HCT116 (cell line): ENCODE results near the gene CDC37L1. TPM values are rescaled to one million over a fixed set of nuclear protein-coding genes. Genes with fewer than 3 reads are reported as not detected.

Source experiments
- ATAC-seq: fragments of 200-7000 bp; cut with Tn5 transposase; 2 replicates; pipeline ENCODE4 v1.9.1; 2020; ENCODE audit warnings: mild to moderate bottlenecking, moderate library complexity
- BruUV-seq: library from RNA; stranded (reverse); fragments of 400-500 nt; replicated peaks from 2 replicates; lab custom pipeline; 2021; lab: Mats Ljungman, UMichigan
- CTCF ChIA-PET: fragments of 300-600 bp; sonication (Branson Sonifier 250); formaldehyde crosslinking; loops from one replicate; lab custom pipeline; 2021; ENCODE audit warnings: antibody characterized with exemption; lab: Charles Lee
- POLR2A ChIA-PET: fragments of 300-600, 350-600 bp; sonication (Branson Sonifier 250); formaldehyde crosslinking; loops from one replicate; lab custom pipeline; 2021; ENCODE audit warnings: antibody characterized with exemption; lab: Charles Lee
- RAD21 ChIA-PET, 2 experiments: fragments of 300-600 bp; sonication (Branson Sonifier 250); formaldehyde crosslinking; loops; one replicate each; lab custom pipeline; 2023; ENCODE audit warnings: low total read pairs in 2 of 2; ENCODE audit not compliant: uncharacterized antibody in 2 of 2, unreplicated experiment in 2 of 2, low non-redundant PET in 1 of 2; lab: Charles Lee
- DNase-seq: peaks from one replicate; pipeline ENCODE4 v3.0.0-alpha.2; 2010; ENCODE audit warnings: low read depth, low spot score
- H2AFZ ChIP-seq: fragments of 200-600 bp; shearing (Covaris generic), sonication (generic); 2 replicates; pipeline ENCODE4 v1.6.1; 2017; ENCODE audit warnings: low read depth, mixed run types, mixed read lengths, antibody characterized with exemption, low read length; ENCODE audit not compliant: poor library complexity, severe bottlenecking
- H3K27ac ChIP-seq: 2 replicates; pipeline ENCODE4 v1.5.1; 2012; ENCODE audit warnings: low read depth, low read length
- H3K27me3 ChIP-seq: fragments of 200-600 bp; sonication (generic); 2 replicates; pipeline ENCODE4 v1.6.1; 2016; ENCODE audit warnings: mixed run types, low read length, mixed read lengths; ENCODE audit not compliant: insufficient read depth
- H3K36me3 ChIP-seq, 2 experiments: fragments of 200-500 bp in 1 of 2; fragments of 200-600 bp in 1 of 2; sonication (Bioruptor generic) in 1 of 2; sonication (generic) in 1 of 2; 2 replicates each; pipeline versions ENCODE4 v1.5.1 to v1.6.1; 2014 to 2016; ENCODE audit warnings: low read length in 2 of 2, inconsistent platforms in 1 of 2, mixed read lengths in 1 of 2, mixed run types in 1 of 2; ENCODE audit not compliant: insufficient read depth in 2 of 2, control insufficient read depth in 1 of 2
- H3K4me1 ChIP-seq, 2 experiments: fragments of 200-600 bp in 1 of 2; sonication (generic) in 1 of 2; 2 replicates each; pipeline versions ENCODE4 v1.5.1 to v1.6.1; 2012 to 2017; ENCODE audit warnings: low read length in 2 of 2, inconsistent platforms in 1 of 2, mild to moderate bottlenecking in 1 of 2, mixed read lengths in 1 of 2, mixed run types in 1 of 2, moderate library complexity in 1 of 2; ENCODE audit not compliant: insufficient read depth in 2 of 2, control insufficient read depth in 1 of 2
- H3K4me2 ChIP-seq: fragments of 200-600 bp; sonication (generic); 2 replicates; pipeline ENCODE4 v1.6.1; 2017; ENCODE audit warnings: mixed run types, low read length, mixed read lengths
- H3K4me3 ChIP-seq, 2 experiments: fragments of 200-600 bp in 1 of 2; sonication (generic) in 1 of 2; replicated peaks in 1 of 2; 2 replicates each; pipeline ENCODE4 v1.5.1; 2011 to 2016; ENCODE audit warnings: low read length in 2 of 2, control low read depth in 1 of 2, low read depth in 1 of 2, mild to moderate bottlenecking in 1 of 2, mixed read lengths in 1 of 2, mixed run types in 1 of 2
- H3K79me2 ChIP-seq: fragments of 200-600 bp; sonication (generic); 2 replicates; pipeline ENCODE4 v1.6.1; 2017; ENCODE audit warnings: mild to moderate bottlenecking, mixed run types, low read length, moderate library complexity, mixed read lengths; ENCODE audit not compliant: insufficient read depth
- H3K9ac ChIP-seq: fragments of 200-600 bp; sonication (generic); 2 replicates; pipeline ENCODE4 v1.6.1; 2016; ENCODE audit warnings: low read length, mixed read lengths
- H3K9me2 ChIP-seq: fragments of 200-600 bp; sonication (generic), shearing (Covaris generic); 2 replicates; pipeline ENCODE4 v1.6.1; 2017; ENCODE audit warnings: mixed run types, mild to moderate bottlenecking, moderate library complexity; ENCODE audit not compliant: insufficient read depth
- H3K9me3 ChIP-seq, 2 experiments: fragments of 200-500 bp in 1 of 2; fragments of 200-600 bp in 1 of 2; sonication (Bioruptor generic) in 1 of 2; sonication (generic) in 1 of 2; 2 replicates each; pipeline ENCODE4 v1.6.1; 2014 to 2017; ENCODE audit warnings: low read length in 2 of 2, mixed read lengths in 2 of 2, inconsistent platforms in 1 of 2, low read depth in 1 of 2, mild to moderate bottlenecking in 1 of 2, mixed run types in 1 of 2, moderate library complexity in 1 of 2; ENCODE audit not compliant: control insufficient read depth in 1 of 2, insufficient read depth in 1 of 2
- H4K20me1 ChIP-seq: fragments of 200-600 bp; sonication (generic), shearing (Covaris generic); 2 replicates; pipeline ENCODE4 v1.6.1; 2017; ENCODE audit warnings: mixed run types, mild to moderate bottlenecking, moderate library complexity; ENCODE audit not compliant: insufficient read depth
- CBX3 ChIP-seq: IDR thresholded peaks from 2 replicates; pipeline ENCODE4 v1.6.1; 2012; ENCODE audit warnings: low read depth
- CTCF ChIP-seq, 3 experiments: fragments of 200-600 bp in 1 of 3; sonication (generic) in 1 of 3; IDR thresholded peaks in 2 of 3; conservative IDR thresholded peaks in 1 of 3; 2 replicates each; pipeline ENCODE4 v1.5.1; 2012 to 2017; ENCODE audit warnings: low read depth in 2 of 3, low read length in 2 of 3, antibody characterized with exemption in 1 of 3, borderline replicate concordance in 1 of 3, control low read depth in 1 of 3, mild to moderate bottlenecking in 1 of 3, mixed read lengths in 1 of 3, mixed run types in 1 of 3, moderate library complexity in 1 of 3; ENCODE audit not compliant: insufficient read depth in 1 of 3
- EGR1 ChIP-seq: IDR thresholded peaks from 2 replicates; pipeline ENCODE4 v1.6.1; 2012; ENCODE audit warnings: low read depth
- ELF1 ChIP-seq: IDR thresholded peaks from 2 replicates; pipeline ENCODE4 v1.6.1; 2012; ENCODE audit warnings: low read depth, borderline replicate concordance
- EZH2 ChIP-seq: fragments of 200-600 bp; sonication (generic); IDR thresholded peaks from 2 replicates; pipeline ENCODE4 v1.6.1; 2017; ENCODE audit warnings: antibody characterized with exemption, mixed run types
- EZH2phosphoT487 ChIP-seq: fragments of 200-600 bp; IDR thresholded peaks from 2 replicates; pipeline ENCODE4 v1.6.1; 2018; ENCODE audit warnings: antibody characterized with exemption, borderline replicate concordance
- POLR2A ChIP-seq: IDR thresholded peaks from 2 replicates; pipeline ENCODE4 v1.7.0; 2011; ENCODE audit warnings: borderline replicate concordance; ENCODE audit not compliant: insufficient read depth, insufficient read length; ENCODE audit errors: extremely low read depth
- SIN3A ChIP-seq: IDR thresholded peaks from 2 replicates; pipeline ENCODE4 v1.6.1; 2012; ENCODE audit warnings: low read depth
- SP1 ChIP-seq: IDR thresholded peaks from 2 replicates; pipeline ENCODE4 v1.6.1; 2012; ENCODE audit warnings: low read depth
- ZBTB33 ChIP-seq: IDR thresholded peaks from 2 replicates; pipeline ENCODE4 v1.6.1; 2011; ENCODE audit warnings: mild to moderate bottlenecking, low read length, moderate library complexity; ENCODE audit not compliant: insufficient replicate concordance; ENCODE audit errors: extremely low read depth
- ZFX ChIP-seq: fragments of 450-650 bp; IDR thresholded peaks from 2 replicates; pipeline ENCODE4 v1.6.1; 2017
- intact Hi-C: fragments of 100-400 bp; cut with micrococcal nuclease; formaldehyde crosslinking; loops from 2 replicates; pipeline ENCODE4 v1.10.0; 2022
- total RNA-seq: library from RNA; stranded (reverse); gene quantifications from one replicate; pipeline ENCODE4 v1.2.1, GENCODE V29; 2021; ENCODE audit not compliant: unreplicated experiment

CDC37L1 gene
- total RNA-seq, 1 experiment from 2014 or later = 18.1 TPM

DNA sequence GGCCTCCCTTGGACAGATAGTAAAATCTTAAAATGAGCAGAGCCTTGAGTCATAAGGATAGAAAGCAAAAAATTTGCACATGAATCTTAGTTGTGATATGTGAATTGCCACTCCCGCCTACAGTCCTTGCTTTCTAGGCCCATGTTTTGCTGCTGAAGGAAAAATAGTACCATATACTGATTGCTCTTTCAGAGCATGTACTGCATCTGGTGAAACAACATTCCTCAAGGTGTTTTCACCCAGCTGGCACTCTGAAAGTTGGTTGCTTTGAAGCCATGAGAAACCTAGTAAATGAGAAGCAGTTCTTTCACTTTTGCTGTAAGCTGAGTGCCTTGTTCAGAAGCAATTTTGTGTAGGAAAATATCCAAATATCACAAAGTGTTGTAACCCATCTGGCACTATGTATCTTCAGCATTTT lies 10.3 kb downstream of the CDC37L1 start (continued):
- TF ChIP-seq ZBTB33 = no peak
- TF ChIP-seq, all 23 proteins: peak for 0

DNA sequence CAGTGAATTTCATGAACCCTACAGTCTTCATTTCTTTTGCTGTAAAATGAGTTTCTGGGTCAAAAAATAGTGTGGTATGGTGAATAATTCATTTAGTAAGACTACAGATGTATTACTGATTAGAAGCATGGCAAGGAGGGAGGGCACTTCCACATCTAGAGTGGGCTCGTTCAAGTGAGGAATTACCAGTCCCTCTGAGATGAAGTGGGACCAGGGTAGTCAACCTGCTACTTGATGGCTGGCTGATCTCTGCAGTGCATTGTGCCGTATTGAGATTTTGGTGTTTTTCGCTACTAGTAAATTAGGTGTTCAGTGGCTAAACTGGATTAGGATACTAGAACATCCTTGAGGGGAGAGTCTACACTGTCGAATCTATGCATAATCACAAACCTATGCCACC lies 10.8 kb downstream of the CDC37L1 start:
- no peaks in the 10 kb centered on the region for H3K4me1 ChIP-seq
- H3K9ac ChIP-seq = no peak overlapping the region
- TF ChIP-seq SP1 = no peak
- no peak for TF ChIP-seq EZH2phosphoT487
- no peak for TF ChIP-seq ZFX
- no peak for TF ChIP-seq SIN3A
- no peak for TF ChIP-seq CBX3
- TF ChIP-seq ELF1 = no peak
- TF ChIP-seq EZH2 = no peak
- TF ChIP-seq CTCF (IDR thresholded peaks at IDR 0.05 in 2 of 3, conservative IDR thresholded peaks at IDR 0.05 in 1 of 3; ENCODE audit: borderline replicate concordance in 1 of 3, insufficient read depth in 1 of 3, low read depth in 2 of 3, low read length in 2 of 3) = no peak
- no peak for TF ChIP-seq EGR1
- no peak for TF ChIP-seq POLR2A
- no peak overlapping the region for H3K4me3 ChIP-seq
- H3K27ac ChIP-seq = no peak overlapping the region
- H3K79me2 ChIP-seq = peaks cover 45% of the 10 kb centered on the region
- POLR2A ChIA-PET = no interaction called here
- no peak overlapping the region for H2AFZ ChIP-seq
- CTCF ChIA-PET = no interaction called here
- no peaks in the 10 kb centered on the region for H3K9me2 ChIP-seq
- peaks cover 14 to 19% of the 10 kb centered on the region in 2 experiments; a peak in 3 of 4 replicates for H3K36me3 ChIP-seq
- no peak overlapping the region for H3K4me2 ChIP-seq
- no peaks in the 10 kb centered on the region; the same call in 1 of the 2 replicates for H4K20me1 ChIP-seq
- RAD21 ChIA-PET = no interaction called here
- H3K9me3 ChIP-seq = no peaks in the 10 kb centered on the region
- no peak for ATAC-seq
- DNase-seq = no peak
- no TSS peak for BruUV-seq
- H3K27me3 ChIP-seq = no peaks in the 10 kb centered on the region
- intact Hi-C loops = no loop called here
